HG03469 (cell line): ENCODE results near the gene RNF113B.

ENCODE experiments used
- ATAC-seq: cut with Tn5 transposase; IDR thresholded peaks from one replicate; pipeline ENCODE4 v1.9.1; 2021; ENCODE audit warnings: mild to moderate bottlenecking, moderate library complexity, moderate number of reproducible peaks; ENCODE audit not compliant: unreplicated experiment

Gene RNF113B

DNA sequence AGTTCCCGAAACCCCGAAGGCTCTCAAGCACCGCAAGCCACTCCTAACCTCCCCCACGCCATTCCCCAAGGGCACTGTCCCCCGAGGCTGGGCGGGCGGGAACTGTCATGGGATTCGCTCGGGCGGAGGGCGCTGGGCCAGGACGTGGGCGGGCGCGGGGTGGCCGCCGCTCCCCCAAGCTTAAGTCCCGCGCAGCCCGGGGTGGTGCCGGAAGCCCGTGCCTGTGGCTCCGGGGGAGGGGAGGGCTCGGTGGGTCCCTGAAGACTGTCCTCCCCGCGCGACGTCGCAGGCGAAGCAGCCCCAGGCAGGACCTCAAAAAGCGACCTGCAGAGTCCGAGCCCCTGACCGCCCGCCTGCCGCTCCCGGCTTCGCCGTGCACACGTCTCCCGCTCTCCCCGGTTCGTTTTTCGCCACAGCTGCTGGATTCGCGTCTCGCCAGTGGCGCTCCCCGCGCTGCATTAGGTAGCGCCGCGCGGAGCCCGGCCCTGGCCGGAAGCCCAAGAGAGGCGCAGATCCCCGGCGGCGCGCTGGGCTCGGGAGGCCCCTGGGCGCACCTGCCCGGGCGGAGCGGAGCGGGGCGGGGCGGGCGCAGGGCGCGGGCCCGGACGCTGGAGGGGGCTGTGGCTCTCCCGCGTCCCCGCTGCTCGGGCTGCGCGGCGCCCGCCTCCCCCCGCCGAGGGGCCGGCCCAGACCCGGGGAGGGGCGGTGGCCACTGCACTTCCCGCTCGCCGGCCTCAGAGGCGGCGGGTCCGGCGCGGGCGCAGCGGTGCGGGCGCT, 34.5 kb downstream of the RNF113B start, which contains the start of gene FARP1:
Gene FARP1 (plus strand): TSS at position 715 of the 777 bp plus-strand sequence. CDS start 70,149 bp downstream, outside the sequence.
- peak; percentile 59 for ATAC-seq

DNA sequence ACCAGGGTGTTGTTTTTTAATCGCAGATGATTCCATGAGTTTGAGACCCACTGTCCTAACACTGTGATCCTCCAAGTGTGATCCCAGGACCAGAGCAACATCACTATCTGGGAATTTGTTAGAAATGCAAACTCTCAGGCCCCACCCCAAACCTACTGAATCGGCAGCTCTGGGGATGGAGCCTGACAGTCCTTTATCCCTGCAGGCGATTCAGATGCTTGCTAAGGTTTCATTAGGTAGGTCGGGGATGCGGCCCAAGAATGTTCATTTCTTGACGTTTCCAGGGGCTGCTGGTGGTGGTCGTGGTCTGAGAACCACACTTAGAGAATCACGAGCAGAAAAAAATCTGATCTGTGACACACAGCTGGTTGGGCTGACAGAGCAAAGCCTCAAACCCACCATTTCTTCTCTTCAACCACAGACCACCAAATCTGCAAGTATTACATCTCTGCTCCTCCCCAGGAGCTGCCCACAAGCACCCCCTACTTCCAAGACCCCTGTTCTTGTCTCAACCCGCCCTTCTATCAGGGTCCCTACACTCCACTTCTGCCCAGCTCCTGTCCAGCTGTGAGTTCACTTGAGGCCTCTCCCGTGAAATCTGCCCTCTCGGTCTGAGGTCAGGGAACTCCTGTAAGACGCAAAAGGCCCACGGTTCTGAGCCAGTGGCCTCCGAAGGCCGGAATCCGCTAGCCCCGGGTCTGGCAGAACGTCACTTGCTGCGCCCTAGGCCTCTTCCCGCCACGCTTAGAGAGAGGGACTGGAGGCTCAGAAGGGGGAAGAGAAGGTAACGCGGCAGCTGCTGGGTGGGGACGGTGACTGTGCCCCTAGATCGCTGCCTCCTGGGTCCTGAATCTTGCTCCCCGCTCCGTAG, 35.3 kb downstream of the RNF113B start:
- ATAC-seq, result no peak

DNA sequence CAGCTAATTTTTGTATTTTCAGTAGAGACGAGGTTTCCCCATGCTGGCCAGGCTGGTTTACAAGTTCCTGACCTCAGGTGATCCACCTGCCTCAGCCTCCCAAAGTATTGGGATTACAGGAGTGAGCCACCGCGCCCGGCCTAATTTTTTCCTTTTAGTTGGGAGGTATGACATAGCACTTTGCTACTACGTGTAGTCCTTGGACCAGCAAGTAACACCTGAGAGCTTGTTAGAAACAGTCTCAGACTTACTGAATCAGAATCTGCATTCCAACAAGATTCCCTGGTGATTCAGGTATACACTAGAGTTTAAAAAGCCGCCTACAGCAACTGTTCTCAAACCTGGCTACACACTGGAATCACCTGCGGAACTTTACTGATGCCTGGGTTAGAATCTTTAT, 36.0 kb downstream of the RNF113B start:
- no peak for ATAC-seq

DNA sequence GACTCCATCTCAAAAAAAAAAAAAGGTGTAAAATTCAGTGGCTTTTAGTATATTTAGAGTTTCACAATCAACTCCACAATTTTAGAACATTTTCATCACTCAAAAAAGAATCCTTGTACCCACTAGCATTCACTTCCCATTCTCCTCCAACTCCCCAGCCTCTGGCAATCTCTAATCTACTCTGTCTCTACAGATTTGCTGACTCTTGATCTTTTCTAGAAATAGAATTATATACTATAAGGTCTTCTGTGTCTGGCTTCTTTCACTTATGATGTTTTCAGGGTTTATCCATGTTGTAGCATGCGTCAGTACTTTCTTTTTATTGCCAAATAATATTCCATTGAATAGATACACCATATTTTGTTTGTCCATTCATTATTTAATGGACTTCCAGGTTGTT, 42.2 kb downstream of the RNF113B start:
- ATAC-seq, result no peak

DNA sequence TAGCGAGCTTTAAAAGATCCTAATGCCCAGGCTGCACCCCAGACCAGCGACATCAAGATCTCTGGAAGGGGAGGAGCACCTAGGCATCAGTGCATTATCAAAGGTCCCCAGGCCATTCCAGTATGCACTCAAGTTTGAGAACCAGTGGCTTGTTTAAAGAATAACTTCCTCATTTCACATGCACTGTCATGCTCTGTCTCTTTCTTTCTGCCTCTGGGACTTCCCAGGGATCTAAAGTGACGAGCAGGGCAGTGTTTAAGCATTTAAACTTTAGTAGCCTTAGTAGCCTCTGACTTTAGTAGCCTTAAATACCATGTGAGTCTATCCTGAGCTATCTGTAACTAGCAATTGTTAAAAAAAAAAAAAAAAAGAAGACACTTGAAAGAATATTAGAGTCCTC, 43.1 kb downstream of the RNF113B start:
- ATAC-seq, result peak; percentile 99

DNA sequence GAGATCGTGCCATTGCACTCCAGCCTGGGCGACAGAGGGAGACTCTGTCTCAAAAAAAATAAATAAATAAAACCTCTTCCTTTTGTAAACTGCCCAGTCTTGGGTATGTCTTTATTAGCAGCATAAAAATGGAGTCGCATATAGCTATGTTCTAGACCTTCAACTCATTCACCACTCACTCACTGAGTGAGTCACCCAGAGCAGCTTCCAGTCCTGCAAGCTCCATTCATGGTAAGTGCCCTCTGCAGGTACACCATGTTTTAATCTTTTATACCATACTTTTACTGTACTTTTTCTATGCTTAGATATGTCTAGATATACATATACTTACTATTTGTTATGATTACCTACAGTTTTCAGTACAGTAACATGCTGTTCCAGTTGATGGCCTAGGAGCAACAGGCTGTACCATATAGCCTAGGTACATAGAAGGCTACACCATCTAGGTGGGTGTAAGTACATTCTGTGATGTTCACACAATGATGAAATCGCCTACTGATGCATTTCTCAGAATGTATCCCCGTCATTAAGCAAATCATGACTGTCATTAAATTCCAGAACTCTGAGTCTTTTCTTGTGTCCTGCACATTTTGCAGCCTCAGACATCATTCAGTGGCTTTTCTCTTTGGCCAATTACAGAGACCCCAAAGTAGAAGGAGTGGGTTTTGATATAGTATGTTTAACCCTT, 47.9 kb downstream of the RNF113B start:
- ATAC-seq, result no peak
